ENCODE data around the gene PKP1. TPM values are rescaled to one million over a fixed set of nuclear protein-coding genes. Genes with fewer than 3 reads are reported as not detected.

Gene PKP1
- total RNA-seq, 1 donor from 2014 or later = not detected

DNA sequence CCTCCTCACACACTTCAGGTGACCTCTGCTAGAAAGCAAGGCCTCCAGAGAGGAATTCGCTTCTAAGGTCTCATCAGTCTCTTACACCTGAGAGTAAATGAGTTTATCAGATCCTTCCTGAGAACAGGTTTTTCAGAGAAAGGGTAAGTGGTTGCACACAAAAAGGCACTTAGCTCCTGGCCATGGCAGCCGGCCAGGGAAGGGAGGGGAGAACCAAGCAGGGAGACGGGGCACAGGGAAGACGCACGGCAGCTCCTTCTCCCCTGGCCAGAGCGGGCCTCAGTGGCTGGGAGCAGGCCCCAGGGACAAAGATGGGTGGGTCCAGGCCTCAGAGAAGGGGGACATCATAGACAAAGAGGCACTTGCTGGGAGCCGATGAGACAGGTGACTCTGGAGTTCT lies 97.8 kb downstream of the PKP1 start:
- Mint-ChIP-seq H3K4me1 (ENCODE audit: low read depth) (peaks cover 10% of the 10 kb centered on the region), H3K4me3 (ENCODE audit: low read depth) (no peak overlapping the region), H3K9me3 (ENCODE audit: low read depth) (no peaks in the 10 kb centered on the region), H3K27ac (no peak overlapping the region), H3K36me3 (ENCODE audit: insufficient read depth) (peaks cover 8% of the 10 kb centered on the region), H3K27me3 (peaks cover 4% of the 10 kb centered on the region)
- TF ChIP-seq, protein P1, sequence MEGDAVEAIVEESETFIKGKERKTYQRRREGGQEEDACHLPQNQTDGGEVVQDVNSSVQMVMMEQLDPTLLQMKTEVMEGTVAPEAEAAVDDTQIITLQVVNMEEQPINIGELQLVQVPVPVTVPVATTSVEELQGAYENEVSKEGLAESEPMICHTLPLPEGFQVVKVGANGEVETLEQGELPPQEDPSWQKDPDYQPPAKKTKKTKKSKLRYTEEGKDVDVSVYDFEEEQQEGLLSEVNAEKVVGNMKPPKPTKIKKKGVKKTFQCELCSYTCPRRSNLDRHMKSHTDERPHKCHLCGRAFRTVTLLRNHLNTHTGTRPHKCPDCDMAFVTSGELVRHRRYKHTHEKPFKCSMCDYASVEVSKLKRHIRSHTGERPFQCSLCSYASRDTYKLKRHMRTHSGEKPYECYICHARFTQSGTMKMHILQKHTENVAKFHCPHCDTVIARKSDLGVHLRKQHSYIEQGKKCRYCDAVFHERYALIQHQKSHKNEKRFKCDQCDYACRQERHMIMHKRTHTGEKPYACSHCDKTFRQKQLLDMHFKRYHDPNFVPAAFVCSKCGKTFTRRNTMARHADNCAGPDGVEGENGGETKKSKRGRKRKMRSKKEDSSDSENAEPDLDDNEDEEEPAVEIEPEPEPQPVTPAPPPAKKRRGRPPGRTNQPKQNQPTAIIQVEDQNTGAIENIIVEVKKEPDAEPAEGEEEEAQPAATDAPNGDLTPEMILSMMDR (IDR thresholded peaks at IDR 0.05; ENCODE audit: unreplicated experiment) = no peak
- DNase-seq (ENCODE audit: low spot score, unreplicated experiment) = no peak

Other genes with a start within 250 kb of the PKP1 start
- 0.05 TPM in 1 of 2 replicates, not detected in the other for gene CACNA1S, start 171.1 kb upstream of the PKP1 start, total RNA-seq
- gene ASCL5, start 156.3 kb upstream of the PKP1 start, total RNA-seq = 0.26 and 0.36 TPM in 2 replicates
- gene TMEM9, start 129.0 kb upstream of the PKP1 start, total RNA-seq = 146 TPM in 2 replicates
- gene IGFN1, start 92.7 kb upstream of the PKP1 start, total RNA-seq = 0.38 and 0.44 TPM in 2 replicates
- 1.9 and 2.3 TPM in 2 replicates for gene TNNT2, start 94.2 kb downstream of the PKP1 start, total RNA-seq
- 35.3 and 38.0 TPM in 2 replicates for gene LAD1, start 115.8 kb downstream of the PKP1 start, total RNA-seq
- not detected in 2 replicates for gene TNNI1, start 138.2 kb downstream of the PKP1 start, total RNA-seq
- 21.2 and 31.3 TPM in 2 replicates for gene PHLDA3, start 185.7 kb downstream of the PKP1 start, total RNA-seq
- 19.4 and 23.2 TPM in 2 replicates for gene CSRP1, start 223.6 kb downstream of the PKP1 start, total RNA-seq

Measured in progenitor cell of endocrine pancreas (in vitro differentiated cells).